Ectodermal cell (in vitro differentiated cells): ENCODE results near the gene GMPR2.

Source experiments
- H3K27ac ChIP-seq: 2 replicates; pipeline ENCODE4 v1.7.0; 2013; ENCODE audit warnings: mild to moderate bottlenecking, low read depth, low read length; ENCODE audit not compliant: insufficient read depth, poor library complexity, severe bottlenecking
- H3K27me3 ChIP-seq: 2 replicates; pipeline ENCODE4 v1.7.0; 2013; ENCODE audit warnings: mild to moderate bottlenecking, low read length; ENCODE audit not compliant: insufficient read depth, control insufficient read depth, poor library complexity, severe bottlenecking
- H3K36me3 ChIP-seq: one replicate; pipeline ENCODE4 v1.7.0; 2013; ENCODE audit warnings: low read length; ENCODE audit not compliant: control insufficient read depth, insufficient read depth
- H3K4me1 ChIP-seq: one replicate; pipeline ENCODE4 v1.7.0; 2013; ENCODE audit warnings: low read length; ENCODE audit not compliant: control insufficient read depth, insufficient read depth
- H3K4me3 ChIP-seq: 2 replicates; pipeline ENCODE4 v1.7.0; 2013; ENCODE audit warnings: low read depth, low read length, control low read depth; ENCODE audit not compliant: insufficient read depth
- H3K9me3 ChIP-seq: 2 replicates; pipeline ENCODE4 v1.7.0; 2013; ENCODE audit warnings: mild to moderate bottlenecking, low read length, moderate library complexity; ENCODE audit not compliant: control insufficient read depth
- WGBS, 2 experiments: methylation state at CpG; one replicate each; pipeline ENCODE4 v1.1.7; 2013; ENCODE audit warnings: missing lambda C conversion rate in 2 of 2; 5-methylcytosine and 5-hydroxymethylcytosine counted together

The GMPR2 gene

DNA sequence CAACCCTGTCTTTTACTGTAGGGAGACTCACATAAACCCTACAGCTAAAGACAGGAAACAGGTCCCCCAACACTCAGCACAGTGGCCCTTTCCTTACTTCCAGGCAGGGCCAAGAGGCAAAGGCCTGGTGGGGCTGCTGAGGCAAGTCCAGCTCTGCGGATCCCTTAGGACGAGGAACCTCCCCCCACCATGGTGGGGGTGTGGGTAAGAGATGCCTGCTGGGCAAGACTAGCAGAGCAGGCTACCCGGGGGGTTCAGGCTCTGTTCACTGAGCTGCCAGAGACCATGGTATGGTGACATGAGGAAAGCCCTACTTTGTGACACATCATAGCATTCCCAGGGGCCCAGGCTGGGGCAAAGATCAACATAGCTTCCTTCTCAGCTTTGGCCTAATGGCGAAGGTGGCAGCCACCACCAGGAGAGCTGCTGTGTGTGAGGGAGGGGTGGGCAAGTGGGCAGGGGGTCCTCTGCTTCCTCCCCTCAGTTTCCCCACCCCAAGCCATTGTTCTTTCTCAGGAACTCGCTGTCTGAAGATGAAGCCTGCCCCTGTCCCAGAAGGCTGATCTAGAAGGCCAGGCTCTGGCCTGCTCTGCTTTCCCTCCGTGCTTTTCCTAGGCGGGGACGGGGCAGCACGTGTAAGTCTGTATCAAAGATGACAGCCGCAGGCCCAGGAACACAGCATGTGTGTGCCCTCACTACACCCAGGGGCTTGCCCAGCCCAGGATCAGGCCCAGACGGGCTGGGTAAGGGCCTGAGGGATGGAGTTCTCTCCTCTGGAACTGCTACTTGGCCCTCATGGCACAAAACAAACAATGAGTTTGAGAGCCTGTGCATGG is 19.8 kb downstream of the GMPR2 start:
- Histone ChIP-seq H3K4me3 (no peak overlapping the region), H3K27ac (no peak overlapping the region), H3K9me3 (no peaks in the 10 kb centered on the region), H3K4me1 (no peaks in the 10 kb centered on the region), H3K36me3 (no peaks in the 10 kb centered on the region), H3K27me3 (no peaks in the 10 kb centered on the region)
- WGBS, 2 experiments: 84 to 85% methylated on average over 11 of the region's 11 CpGs

DNA sequence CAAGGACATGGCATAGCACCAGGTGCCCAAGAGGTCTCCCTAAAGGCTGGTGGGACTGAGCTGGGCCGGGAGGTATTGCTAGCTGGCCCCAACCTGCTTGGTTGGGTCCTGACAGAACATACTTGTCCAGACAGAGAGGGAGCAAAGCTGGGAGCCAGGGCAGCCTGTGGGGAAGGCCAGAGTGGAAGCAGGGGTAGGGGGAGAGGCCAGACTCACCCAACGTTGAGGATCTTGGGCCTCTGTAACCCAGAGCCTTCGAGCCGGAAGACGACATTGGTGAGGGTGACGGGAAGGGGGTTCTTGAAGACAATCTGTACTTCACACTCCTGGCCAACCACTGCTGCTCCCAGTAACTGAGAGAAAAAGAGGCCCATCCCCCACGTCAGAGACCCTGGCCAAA is 21.2 kb downstream of the GMPR2 start:
- no peaks in the 10 kb centered on the region for H3K36me3 ChIP-seq
- WGBS, 2 experiments: 88 to 89% methylated on average over 7 of the region's 7 CpGs

DNA sequence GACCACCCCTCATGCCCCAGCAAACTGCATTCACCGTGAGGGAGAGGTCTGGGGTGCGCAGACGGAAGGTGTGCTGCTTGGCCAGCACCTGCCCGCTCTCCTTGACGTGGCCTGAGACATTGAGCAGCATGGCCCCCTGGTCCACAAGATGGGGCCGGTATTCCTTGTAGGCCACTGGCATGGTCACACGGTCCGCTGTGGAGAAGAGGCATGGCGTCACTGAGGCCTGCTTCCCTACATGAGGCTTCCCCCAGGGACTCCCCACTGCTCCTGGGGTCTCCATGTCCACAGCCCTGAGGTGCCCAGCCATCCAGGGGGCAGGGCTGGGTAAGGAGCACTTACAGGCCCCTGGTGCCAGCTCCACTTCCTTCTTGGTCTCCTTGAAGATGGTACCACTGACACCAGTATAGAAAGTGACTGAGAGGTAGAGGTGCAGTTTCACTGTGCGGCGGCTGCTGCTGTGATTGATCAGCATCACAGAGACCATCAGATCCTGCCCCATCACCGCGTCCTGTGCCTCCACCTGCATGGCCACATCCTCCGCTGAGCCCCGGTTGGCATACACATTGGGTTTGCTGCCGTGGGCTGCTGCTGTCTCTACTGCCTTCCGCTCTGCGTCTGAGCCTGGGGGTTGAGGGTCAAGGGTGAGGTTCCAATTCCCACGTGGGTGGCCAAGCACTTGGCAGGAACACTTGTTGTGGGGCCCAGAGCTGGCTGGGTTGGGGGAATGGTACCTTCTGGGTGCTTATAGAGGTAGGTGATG is 22.1 kb downstream of the GMPR2 start:
- Histone ChIP-seq H3K27ac (no peak overlapping the region), H3K27me3 (no peaks in the 10 kb centered on the region), H3K4me3 (no peak overlapping the region), H3K36me3 (no peaks in the 10 kb centered on the region), H3K9me3 (no peaks in the 10 kb centered on the region), H3K4me1 (no peaks in the 10 kb centered on the region)
- WGBS, 2 experiments: 95% methylated on average over 19 of the region's 19 CpGs

More for the DNA sequence above, 21.2 kb downstream of the GMPR2 start:
- no peak overlapping the region for H3K4me3 ChIP-seq
- no peaks in the 10 kb centered on the region for H3K9me3 ChIP-seq
- no peaks in the 10 kb centered on the region for H3K4me1 ChIP-seq
- H3K27me3 ChIP-seq: no peaks in the 10 kb centered on the region
- H3K27ac ChIP-seq: no peak overlapping the region

DNA sequence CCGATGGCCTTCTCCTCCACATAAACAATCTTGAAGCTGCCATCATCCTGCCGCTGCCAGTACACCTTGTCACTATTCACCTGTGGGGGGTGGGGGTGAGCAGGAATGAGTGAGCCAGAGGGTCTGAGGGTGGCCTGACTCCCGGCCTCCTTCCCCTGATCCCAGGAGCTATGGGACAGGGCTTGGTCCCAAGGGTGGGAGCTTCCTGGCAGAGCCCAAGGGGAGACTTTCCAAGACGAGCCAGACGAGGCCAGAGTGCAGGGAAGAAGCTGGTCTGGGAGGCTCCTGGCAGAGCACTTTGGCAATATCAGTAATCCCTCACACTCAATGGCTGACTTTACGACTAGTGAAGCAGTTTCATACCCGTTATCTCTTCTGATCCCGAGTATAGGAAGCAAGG is 22.7 kb downstream of the GMPR2 start:
- H3K9me3 ChIP-seq: no peaks in the 10 kb centered on the region
- no peaks in the 10 kb centered on the region for H3K36me3 ChIP-seq
- 94 to 95% methylated on average over 8 of the region's 8 CpGs for WGBS, 2 experiments
- H3K4me3 ChIP-seq: no peak overlapping the region
- no peaks in the 10 kb centered on the region for H3K27me3 ChIP-seq
- H3K4me1 ChIP-seq: no peaks in the 10 kb centered on the region
- no peak overlapping the region for H3K27ac ChIP-seq

DNA sequence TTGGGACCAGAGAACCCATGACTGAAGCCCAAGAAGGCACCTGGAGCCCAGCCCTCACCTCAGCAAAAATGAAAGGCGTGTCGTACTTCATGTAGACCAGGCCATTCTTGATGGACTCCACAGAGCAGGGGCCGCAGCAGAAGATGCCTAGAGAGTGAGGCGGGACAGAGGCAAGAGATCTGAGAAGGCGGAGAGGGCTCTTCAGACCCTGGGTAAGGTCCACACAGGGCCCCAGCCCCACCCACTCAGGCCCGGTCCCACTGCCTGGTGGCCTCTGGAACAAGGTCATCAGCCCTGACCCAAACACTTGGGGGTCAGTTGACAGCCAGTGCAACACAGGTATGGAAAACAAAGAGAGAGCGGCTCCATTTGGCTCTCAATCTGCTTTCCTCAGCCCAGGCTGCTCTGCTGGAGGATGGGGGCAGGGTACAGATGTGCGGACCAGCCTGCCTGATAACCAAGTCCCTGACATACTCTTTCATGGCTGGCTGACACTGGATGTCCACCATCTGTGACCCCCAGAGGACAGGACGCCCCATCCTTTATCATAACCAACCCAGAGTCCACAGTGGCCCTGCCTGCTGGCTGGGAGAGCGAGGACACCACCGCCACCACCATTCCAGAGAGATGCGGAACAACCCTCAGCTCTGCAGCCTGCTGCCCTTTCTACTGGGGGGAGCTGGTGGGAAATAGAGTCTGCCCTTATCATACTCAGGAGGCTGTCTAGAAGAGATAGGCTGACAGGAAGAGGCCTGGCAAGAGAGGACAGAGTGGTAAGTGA is 23.4 kb downstream of the GMPR2 start:
- Histone ChIP-seq H3K27ac (no peak overlapping the region), H3K4me1 (no peaks in the 10 kb centered on the region), H3K9me3 (no peaks in the 10 kb centered on the region), H3K4me3 (no peak overlapping the region), H3K36me3 (no peaks in the 10 kb centered on the region), H3K27me3 (no peaks in the 10 kb centered on the region)
- 88 to 93% methylated on average over 12 of the region's 12 CpGs for WGBS, 2 experiments

DNA sequence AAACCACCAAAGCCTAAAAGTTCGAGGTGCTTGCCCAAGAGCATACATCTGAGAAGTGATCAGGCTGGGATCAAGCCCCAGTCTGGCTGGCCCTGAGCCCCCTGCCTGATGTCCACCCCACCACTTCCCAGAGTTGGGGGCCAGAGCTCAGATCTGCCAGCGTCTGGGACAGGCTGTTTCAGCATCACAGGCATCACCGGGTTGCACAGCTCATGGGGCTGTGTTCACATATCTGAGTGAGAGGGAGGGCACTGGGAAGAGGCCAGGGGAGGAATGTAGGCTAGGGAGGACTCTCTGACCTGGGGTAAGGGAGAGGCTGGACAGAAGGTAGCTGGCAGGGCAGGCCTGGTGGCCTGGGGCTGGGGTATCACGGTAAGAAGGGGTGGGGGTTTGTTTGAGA is 24.2 kb downstream of the GMPR2 start:
- H3K4me1 ChIP-seq: no peaks in the 10 kb centered on the region
- H3K27ac ChIP-seq: no peak overlapping the region
- H3K9me3 ChIP-seq: no peaks in the 10 kb centered on the region
- no peaks in the 10 kb centered on the region for H3K36me3 ChIP-seq
- no peaks in the 10 kb centered on the region for H3K27me3 ChIP-seq
- 86 to 93% methylated on average over 4 of the region's 4 CpGs for WGBS, 2 experiments
- H3K4me3 ChIP-seq: no peak overlapping the region

DNA sequence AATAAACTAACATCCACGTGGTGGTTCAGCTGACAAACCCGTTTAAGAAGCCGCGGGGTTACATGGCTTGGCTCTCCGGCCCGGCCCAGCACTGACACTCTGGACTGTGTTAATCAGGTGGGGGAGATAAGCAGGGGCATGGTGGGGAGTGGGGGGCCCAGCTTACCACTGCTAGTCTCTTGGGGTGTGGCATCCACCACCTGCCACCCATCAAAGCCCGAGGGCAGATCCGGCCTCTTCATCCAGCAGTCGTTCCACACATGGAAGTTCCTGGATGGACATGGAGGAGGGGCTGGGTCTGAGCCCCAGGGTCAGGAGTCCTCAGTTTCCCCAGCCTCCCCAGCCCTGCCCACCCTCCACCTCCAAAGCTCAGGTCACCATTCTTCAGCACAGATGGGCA is 25.4 kb downstream of the GMPR2 start:
- 95% methylated on average over 9 of the region's 9 CpGs for WGBS, 2 experiments
- no peaks in the 10 kb centered on the region for H3K4me1 ChIP-seq
- no peaks in the 10 kb centered on the region for H3K36me3 ChIP-seq
- no peaks in the 10 kb centered on the region for H3K27me3 ChIP-seq
- H3K27ac ChIP-seq: no peak overlapping the region
- no peak overlapping the region for H3K4me3 ChIP-seq
- no peaks in the 10 kb centered on the region for H3K9me3 ChIP-seq

DNA sequence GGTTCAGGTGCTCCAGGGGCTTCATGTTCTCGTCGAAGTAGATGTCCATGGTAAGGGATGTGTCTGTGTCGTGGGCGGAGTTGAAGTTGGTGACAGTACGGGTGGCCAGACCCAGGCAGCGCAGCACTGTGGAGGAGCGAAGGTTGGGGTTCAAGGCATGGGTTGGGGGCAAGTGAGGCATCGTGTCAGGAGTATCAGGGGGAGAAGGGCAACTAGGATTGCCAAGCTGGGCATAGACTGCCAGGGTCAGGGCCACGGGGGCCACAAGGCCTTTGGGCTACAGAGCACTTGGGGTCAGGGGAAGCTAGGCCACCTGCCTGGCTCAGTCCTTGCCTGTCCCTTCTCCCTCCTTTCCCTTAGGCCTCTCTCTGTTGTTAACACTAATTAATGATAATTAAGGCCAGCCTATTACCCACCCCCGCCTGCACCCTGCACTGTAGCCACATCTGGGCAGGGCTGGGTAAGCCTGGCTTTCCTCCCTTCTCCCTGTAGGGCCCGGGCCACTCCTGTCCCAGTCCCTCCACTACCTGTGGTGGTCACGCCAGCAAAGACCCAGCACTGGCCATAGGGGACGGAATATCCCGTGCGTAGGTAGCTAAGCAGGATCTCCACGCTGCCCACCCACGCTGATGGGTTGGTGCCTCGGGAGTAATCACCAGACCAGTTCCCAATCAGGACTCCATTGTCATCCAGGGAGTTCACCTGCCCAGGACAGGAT is 26.0 kb downstream of the GMPR2 start:
- Histone ChIP-seq H3K4me1 (no peaks in the 10 kb centered on the region), H3K4me3 (no peak overlapping the region), H3K27me3 (no peaks in the 10 kb centered on the region), H3K9me3 (no peaks in the 10 kb centered on the region), H3K27ac (no peak overlapping the region), H3K36me3 (no peaks in the 10 kb centered on the region)
- WGBS, 2 experiments: 92 to 93% methylated on average over 18 of the region's 18 CpGs

DNA sequence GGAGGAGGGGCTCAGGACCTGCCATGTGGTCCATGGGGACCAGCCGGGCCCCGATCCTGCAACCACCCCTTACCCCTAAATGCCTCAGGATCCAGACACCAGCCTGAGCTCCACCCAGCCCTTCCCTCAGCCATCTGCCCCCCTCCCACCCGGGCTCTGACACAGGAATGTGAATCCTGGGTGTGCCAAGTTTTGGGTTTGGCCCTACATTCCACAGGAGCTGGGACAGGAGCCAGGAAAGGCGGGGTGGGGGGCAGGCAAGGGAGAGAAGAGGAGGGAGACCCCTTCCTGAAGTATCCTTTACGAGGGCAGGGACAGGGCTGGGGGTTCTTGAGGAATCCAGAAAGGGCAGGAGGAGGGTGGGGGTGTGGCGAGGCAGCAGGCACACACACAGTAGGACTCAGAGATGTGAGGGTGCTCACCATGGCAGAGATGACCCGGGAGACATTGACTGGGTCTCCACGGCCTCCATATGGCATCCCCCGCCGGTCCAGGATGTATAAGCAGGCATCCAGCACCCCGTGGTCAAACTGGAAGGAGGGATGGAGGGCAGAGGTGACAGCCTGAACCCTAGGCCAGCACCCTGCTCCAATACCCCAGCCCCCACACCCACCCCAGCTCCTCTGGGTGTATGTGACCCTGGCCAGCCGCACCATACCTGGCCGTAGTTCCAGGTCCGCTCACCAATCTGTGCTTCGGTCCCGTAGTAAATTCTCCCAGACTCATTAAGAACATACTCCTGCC is 26.7 kb downstream of the GMPR2 start:
- WGBS, 2 experiments: 88 to 92% methylated on average over 16 of the region's 16 CpGs
- no peaks in the 10 kb centered on the region for H3K27me3 ChIP-seq
- H3K36me3 ChIP-seq: no peaks in the 10 kb centered on the region
- no peaks in the 10 kb centered on the region for H3K4me1 ChIP-seq
- H3K27ac ChIP-seq: no peak overlapping the region
- no peak overlapping the region for H3K4me3 ChIP-seq
- no peaks in the 10 kb centered on the region for H3K9me3 ChIP-seq
